B cell (primary cell): ENCODE measurements around the gene PIK3CB.

ENCODE experiments used
- EZH2 ChIP-seq: IDR thresholded peaks from 2 replicates; pipeline ENCODE4 v1.6.1; 2012; ENCODE audit warnings: borderline replicate concordance, low read depth, mild to moderate bottlenecking, moderate library complexity, low read length; ENCODE audit not compliant: insufficient read depth, poor library complexity, severe bottlenecking
- TF ChIP-seq, protein P1 (sequence below): fragments of 200-600 bp; IDR thresholded peaks from one replicate; pipeline ENCODE4 v1.8.0; 2022; ENCODE audit warnings: antibody characterized with exemption, mild to moderate bottlenecking

DNA sequence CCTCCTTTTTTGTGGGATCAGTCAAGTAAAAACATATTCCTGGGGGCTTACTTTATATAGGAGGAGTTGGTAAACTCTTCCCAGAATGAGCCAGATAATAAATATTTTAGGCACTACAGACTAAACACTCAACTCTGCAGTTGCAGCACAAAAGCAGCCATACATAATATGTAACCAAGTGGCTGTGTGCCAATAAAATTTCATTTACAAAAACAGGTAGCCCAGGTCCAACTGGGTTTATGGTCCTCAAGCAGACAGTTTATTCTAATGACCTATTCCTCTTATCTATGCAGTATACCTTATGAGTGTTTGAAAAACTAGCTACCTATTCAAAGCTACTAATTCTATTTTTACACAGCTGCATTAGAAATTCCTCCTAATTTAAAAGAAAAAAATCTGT lies 164.3 kb downstream of the PIK3CB start:
- TF ChIP-seq, protein P1, sequence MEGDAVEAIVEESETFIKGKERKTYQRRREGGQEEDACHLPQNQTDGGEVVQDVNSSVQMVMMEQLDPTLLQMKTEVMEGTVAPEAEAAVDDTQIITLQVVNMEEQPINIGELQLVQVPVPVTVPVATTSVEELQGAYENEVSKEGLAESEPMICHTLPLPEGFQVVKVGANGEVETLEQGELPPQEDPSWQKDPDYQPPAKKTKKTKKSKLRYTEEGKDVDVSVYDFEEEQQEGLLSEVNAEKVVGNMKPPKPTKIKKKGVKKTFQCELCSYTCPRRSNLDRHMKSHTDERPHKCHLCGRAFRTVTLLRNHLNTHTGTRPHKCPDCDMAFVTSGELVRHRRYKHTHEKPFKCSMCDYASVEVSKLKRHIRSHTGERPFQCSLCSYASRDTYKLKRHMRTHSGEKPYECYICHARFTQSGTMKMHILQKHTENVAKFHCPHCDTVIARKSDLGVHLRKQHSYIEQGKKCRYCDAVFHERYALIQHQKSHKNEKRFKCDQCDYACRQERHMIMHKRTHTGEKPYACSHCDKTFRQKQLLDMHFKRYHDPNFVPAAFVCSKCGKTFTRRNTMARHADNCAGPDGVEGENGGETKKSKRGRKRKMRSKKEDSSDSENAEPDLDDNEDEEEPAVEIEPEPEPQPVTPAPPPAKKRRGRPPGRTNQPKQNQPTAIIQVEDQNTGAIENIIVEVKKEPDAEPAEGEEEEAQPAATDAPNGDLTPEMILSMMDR, result no peak
- TF ChIP-seq EZH2, result no peak
